Lower leg skin (tissue), 3 donors: Measurements from ENCODE around the gene VTI1A.

Source experiments
- POLR2A ChIP-seq, 2 donors: fragments of 450-650 bp; IDR thresholded peaks; one replicate each; pipeline ENCODE4 v1.6.1; 2016 to 2017; ENCODE audit warnings: antibody characterized with exemption in 2 of 2, mild to moderate bottlenecking in 1 of 2, moderate library complexity in 1 of 2
- TF ChIP-seq, protein P1 (sequence below), 3 donors: fragments of 450-650 bp; IDR thresholded peaks; one replicate each; pipeline ENCODE4 v1.5.1; 2016; ENCODE audit warnings: antibody characterized with exemption in 3 of 3, mild to moderate bottlenecking in 3 of 3, moderate library complexity in 2 of 3

DNA sequence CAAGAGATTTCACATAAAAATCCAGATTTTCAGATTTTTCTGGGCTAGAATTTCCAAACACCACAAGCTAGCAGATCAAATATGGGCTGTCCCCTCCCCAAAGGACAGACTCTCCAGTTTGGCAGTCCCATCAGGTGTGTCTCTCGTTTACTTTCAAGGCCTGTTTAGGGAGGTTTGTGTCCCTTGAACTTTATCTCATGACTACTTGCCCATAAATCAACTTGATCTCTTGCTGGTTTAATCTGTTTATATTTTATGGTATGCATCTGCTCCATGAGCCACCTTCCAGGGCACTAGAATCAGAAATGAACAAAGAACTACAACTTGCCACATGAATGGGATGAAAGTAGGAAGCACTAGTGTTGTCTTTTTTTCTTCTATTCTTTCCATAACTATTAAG, 5.5 kb upstream of the VTI1A start:
- TF ChIP-seq, protein P1, sequence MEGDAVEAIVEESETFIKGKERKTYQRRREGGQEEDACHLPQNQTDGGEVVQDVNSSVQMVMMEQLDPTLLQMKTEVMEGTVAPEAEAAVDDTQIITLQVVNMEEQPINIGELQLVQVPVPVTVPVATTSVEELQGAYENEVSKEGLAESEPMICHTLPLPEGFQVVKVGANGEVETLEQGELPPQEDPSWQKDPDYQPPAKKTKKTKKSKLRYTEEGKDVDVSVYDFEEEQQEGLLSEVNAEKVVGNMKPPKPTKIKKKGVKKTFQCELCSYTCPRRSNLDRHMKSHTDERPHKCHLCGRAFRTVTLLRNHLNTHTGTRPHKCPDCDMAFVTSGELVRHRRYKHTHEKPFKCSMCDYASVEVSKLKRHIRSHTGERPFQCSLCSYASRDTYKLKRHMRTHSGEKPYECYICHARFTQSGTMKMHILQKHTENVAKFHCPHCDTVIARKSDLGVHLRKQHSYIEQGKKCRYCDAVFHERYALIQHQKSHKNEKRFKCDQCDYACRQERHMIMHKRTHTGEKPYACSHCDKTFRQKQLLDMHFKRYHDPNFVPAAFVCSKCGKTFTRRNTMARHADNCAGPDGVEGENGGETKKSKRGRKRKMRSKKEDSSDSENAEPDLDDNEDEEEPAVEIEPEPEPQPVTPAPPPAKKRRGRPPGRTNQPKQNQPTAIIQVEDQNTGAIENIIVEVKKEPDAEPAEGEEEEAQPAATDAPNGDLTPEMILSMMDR (IDR thresholded peaks at IDR 0.05) = no peak
- no peak for TF ChIP-seq POLR2A (IDR thresholded peaks at IDR 0.05)
